CD4-positive, alpha-beta T cell treated with Interleukin-2 at 100 ng/mL for 4 hours (primary cell): Measurements from ENCODE around the gene DPP3.
"Not testable (repeated sequence)": the region's sequence is repeated elsewhere in the genome, so short reads cannot be mapped to it uniquely, and the experiment has no call there.

Source experiments
- DNase-seq: peaks from one replicate; pipeline ENCODE4 v3.0.0-alpha.2; 2020; ENCODE audit warnings: low spot score

Gene DPP3

DNA sequence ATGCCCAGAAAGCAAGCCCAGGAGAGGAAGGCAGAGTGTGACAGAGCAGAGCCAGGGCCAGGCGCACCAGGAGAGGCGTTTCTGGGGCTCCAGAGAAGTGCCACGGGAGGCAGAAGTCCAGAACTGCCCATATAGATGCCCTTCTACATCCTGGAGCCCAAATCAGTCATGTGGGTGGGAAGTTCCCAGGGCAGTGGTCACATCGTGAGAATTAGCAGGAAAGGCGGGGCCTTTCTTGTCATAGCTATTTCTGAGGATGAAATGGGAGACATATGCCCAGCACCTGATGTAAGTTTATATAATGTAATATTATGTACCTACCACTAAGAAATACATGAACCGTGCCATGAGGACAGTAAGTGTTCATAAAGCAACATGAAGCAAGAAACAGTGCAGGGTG, 52.5 kb downstream of the DPP3 start:
- no peak for DNase-seq

DNA sequence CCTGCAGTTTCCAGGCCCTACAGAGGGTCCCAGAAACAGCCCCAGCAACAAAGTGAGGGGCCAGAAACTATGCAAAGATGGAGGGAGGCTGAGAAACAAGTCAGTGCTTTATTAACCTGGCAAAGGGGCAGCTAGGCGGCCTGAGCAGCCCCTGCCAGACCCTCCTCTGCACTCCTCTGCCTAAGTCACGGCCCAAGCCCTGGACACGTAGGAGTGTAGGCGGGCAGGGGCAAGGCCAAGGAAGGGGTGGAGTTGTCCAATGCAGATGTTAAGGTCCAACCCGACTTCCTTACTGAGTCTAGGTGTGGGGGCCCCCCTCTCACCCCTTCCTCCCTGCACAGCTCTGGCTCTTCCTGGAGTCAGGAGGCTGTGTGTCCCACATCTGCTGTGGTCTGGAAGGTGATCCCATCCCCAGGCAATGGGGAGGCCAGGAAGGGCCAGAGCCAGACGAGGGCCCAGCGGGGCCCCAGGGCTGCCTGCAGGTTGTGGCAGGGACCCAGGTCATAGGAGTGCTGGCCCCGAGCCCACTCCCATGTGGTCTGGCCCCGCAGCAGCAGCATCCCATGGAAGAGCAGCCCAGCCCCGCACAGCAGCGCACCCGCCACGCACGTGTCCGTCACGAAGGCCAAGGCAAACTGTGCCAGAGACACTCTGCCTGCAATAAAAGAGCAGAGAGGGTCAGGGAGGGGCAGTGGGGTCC, 59.1 kb downstream of the DPP3 start:
- no peak for DNase-seq

DNA sequence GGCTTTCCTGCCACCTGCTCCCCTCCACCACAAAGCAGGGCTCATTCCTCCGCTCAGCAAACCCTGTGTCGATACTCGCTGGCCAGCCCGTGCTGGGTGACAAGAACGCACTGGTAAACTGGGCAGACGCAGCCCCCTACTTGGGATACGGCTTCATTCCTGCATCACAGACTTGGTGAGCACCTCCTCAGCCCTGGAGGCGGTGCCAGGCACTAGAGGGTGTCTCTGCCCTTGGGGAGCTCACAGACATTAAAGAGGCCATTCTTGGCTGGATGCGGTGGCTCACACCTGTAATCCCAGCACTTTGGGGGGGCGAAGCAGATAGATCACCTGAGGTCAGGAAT, 59.6 kb downstream of the DPP3 start:
- no peak for DNase-seq

DNA sequence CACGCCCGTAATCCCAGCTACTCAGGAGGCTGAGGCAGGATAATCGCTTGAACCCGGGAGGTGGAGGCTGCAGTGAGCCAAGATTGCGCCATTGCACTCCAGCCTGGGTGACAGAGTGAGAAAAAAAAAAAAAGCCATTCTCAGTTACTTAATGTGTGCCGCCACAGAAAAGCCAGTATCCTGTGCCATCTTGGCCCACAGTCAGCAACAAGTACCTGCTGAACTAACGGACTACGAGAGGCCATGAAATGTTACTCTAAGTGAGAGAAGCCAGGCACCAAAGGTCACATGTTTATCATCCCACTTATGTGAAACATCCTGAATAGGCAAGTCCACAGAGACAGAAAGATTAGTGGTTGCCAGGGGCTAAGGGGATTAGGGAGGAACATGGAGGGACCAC, 60.4 kb downstream of the DPP3 start:
- not testable (repeated sequence) for DNase-seq

DNA sequence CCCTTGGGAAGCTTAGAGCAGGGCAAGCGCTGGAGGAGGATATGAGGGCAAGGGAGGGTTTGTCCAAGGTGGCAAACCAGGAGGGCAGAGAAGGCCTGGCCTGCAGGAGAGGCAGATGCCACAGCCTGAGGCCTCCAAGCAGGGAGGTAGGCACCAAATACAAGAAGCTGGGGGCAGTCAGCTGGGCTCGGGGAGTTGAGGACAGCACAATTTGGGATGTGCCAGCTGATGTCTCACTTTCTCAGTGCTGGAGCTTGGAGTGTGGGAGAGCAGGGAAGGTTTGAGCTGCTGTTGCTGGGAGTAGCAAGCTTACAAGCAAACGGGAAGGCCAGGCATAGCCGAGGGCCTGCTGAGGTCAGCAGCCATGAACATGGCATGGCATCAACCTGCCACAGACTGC, 61.7 kb downstream of the DPP3 start:
- DNase-seq: no peak

DNA sequence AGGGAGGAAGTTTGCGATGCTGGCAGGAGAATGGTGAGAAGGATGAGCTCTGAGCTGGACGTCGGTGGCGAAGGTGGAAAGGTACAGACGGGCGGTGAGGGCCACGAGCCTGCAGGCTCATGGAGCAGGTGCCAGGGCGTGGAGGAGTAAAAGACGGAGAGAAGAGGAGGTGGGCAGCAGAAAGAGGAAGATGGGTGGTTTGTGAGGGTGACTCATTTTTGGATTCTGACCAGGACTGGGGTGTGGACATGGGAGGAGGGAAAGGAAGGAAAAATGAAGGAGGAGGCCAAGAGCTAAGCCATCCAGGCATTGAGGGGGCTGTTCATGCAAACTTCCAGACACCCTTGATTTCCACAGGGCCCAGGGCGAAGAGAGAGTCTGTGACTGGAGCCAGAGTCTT, 62.1 kb downstream of the DPP3 start:
- DNase-seq: no peak

DNA sequence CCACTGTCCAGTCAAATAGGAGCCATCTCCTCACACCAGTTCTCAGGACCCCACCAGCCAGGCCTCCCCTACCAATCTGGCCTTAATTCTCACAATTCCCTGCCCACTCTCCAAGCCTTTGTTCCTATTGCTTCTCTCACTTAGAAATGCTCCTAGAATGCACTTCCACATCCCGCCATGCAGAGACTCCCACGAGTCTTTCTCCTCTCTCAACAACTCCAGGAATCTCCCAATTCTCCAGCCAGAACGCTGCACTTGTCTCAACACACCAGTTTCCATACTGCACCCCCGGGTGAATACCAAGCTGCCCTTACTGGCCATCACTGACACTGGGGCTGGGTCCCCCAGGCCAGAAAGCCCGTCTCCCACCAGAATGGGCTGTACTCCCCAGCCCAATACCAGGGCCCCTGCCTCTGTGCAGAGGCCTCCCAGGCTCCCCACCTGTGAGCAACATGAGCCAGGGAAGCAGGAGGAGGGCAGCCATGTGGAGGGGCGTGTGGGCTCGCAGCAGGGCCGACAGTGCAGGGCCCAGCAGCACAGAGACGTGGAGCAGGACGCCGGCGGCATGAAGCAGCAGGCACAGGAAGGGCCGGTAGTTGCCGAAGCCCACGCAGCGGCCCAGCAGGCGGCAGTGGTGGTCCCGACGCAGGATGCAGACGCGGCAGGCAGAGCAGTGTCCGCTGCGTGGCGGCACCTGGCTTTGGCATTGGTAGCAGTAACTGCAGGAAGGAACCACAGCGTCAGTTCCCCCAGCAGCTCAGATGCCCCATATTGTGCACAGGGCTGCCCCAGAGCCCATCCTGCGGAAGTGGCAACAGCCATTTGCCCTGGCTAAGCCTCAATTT, 63.3 kb downstream of the DPP3 start:
- DNase-seq: peak; percentile 63

DNA sequence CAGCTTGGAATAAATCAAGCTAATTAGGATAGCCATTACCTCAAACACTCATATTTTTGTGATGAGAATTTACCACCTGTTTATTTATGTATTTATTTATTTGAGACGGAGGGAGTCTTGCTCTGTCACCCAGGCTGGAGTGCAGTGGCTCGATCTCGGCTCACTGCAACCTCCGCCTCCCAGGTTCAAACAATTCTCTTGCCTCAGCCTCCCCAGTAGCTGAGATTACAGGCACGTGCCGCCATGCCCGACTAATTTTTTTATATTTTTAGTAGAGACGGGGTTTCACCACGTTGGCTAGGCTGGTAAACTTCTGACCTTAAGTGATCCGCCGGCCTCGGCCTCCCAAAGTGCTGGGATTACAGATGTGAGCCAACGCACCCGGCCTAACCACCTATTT, 64.7 kb downstream of the DPP3 start:
- not testable (repeated sequence) for DNase-seq

DNA sequence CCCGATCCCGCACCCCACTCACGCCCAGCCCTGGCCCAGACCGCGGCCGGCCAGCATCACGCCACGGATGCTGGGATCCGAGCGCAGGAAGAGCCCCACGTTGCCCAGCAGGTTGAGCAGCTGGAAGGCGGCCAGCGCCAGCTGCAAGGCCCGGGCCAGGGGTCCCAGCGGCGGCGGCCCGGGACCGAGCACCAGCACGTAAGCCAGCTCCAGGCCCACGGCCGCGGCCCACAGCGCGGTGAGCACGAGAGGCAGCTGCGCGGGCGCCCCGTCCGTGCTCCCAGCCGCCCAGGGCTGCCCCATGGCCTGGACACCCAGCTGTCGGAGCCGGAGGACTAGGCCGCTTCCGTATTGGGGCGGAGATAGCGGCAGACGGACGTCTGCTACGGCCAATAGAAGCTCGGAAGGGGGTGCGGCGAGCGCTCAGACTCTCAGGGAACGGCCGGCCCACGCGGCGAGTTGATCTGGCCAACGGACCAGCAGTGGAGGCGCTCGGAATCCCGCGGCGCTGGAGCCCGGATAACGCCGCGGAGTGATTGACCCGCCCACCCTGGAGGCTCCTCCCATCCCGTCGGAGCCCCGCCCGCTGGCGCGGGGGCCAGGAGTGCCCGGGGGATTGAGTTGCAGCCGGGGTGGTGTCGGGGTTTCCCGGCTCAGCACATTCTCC, 65.6 kb downstream of the DPP3 start, which contains the start of gene ZDHHC24:
Gene ZDHHC24, minus strand, starts transcription at position 348 of the 667 bp plus-strand sequence. Its CDS starts 45 bp downstream, at position 303.
- peak; percentile 90 for DNase-seq

DNA sequence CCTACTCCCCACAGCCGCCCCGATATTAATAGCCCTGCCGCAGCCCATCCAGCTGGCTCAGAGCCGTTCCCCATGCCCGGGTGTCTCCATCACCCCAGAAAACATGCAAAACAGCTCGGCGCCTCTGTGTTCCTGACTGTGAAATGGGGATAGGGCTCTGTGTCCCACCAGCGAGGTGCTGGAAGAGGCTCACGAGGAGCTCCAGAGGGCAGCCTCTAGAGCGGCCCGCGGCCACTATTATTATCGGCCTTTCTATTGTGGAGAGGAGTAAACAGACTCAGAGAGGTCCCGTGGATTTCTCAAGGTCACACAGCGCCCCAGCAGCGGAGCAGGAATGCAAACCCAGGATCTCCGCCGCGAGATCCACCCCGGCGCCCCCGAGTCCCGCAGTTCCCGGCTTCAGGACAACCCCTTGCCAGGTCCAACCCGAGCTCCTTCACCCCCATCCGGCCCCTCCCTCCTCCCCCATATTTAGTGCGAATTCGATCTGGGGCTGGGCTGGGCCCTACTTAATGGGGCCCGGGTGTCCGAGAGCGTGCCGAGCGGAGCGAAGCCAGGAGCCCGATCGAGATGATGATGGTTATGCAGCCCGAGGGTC, 66.2 kb downstream of the DPP3 start, which contains the start of gene ACTN3:
Gene ACTN3, plus strand, starts transcription at position 536 of the 598 bp plus-strand sequence. Its CDS starts 35 bp downstream, at position 571.
- DNase-seq: peak; percentile 5

DNA sequence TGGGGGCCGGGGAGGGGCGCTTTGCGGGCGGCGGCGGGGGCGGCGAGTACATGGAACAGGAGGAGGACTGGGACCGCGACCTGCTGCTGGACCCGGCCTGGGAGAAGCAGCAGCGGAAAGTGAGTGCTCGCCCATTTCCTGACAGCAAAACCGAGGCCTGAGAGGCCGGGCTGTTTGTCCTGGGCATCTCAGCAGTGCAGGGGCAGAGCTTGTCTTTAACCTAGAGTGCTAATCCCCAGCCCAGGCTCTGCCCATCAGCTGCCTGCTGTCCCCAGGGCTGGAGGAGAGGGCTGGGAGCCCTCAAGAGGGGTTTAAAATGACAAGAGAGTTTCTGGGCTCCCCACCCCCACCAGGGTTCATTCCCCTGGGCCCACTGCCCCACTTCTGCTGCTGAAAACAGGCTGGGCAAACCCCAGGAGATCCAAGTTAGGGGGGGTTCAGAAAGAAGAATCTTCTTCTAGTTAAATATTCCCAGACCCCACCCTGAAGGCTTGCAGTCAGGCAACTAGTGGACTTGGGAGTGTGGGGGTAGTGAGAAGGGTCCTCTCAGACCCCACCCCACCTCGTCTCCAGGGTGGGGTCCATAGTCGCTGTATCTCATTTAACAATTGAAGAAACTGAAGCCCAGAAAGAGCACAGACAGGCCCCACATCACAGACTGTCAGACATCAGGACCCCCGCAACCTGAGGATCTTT, 66.9 kb downstream of the DPP3 start:
- DNase-seq: no peak

DNA sequence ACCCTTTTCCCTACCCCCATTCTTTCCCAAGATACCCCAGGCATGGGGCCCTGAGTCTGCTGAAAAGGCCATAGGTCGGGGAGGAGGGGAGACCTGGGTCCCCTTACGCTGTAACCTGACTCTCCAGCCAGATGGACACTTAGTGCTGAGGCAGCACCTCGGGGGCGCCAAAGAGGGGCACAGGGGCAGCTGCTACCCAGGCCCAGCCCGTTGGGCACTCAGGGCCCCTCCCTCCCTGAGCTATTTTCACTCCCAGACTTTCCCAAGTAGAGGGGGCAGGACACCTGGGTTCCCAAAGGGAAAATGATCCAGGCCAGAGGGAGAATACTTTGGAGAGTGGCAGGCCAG, 67.4 kb downstream of the DPP3 start:
- DNase-seq: no peak

DNA sequence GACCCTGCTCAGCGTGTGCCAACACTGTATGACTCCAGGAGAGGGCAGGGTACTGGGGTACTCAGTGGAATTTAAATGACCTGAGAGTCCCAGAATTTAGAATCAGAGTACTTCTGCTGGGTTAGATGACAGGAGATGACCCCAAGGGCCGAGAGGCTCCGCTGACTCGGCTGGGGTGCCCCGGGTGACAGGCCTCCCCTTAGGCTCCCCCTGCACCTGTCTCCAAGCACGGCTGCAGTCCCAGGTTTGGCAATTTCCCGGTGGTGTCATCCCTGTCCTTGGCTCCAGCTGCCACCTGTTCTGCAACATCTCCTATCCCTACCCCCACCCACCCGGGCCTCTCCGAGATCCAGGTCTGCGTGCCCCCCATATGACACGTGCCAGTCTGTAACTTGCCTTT, 67.8 kb downstream of the DPP3 start:
- DNase-seq: no peak

DNA sequence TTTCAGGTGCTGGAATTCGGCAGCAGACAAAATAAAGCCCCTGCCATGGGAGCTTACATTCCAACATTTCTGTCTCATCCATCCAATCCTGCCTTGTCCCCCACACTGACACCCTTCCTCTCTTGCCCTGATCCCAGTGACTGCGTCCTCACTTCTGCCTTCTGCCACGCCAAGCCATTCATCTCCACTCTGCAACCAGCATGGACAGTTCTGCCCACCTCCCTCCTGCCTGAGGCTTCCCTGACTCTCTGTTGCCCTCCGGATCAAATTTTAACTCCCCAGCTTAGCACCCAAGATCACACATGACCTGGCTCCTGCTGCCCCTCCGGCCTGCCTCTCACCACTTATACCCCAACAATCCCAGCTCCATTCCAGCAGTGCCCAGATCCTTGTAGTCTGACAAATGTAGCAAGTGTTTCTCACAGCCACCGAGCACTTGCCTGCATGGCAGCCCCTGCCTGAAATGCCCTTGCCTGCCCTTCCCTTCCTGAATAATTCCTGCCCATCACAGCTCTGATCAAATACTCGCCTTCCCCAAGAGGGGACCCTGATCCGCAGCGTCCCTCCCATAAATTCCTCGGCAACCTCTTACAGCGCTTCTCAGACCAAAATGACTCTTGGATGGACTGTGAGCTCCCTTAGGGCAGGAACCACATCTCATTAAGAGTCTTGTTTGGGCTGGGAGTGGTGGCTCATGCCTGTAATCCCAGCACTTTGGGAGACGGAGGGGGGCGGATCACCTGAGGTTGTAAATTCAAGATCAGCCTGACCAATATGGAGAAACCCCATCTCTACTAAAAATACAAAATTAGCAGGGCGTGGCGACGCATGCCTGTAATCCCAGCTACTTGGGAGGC, 68.8 kb downstream of the DPP3 start:
- no peak for DNase-seq

DNA sequence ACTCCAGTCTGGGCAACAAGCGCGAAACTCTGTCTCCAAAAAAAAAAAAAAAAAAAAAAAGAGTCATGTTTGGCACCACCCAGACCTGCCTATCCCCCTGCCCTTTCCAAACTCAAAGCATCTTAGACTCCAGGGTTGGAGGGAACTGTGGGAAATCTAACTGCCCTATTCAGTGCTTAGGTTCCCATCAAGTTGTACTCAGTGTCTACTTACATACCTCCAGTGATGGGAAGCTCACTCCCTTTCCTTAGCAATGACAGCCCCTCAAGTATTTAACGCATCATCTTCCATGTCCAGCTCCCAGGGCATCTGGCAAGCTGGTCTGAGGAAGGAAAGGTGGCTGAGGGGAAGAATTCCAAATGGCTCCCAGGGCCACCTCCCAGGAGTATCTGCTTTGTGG, 69.5 kb downstream of the DPP3 start:
- DNase-seq: no peak

DNA sequence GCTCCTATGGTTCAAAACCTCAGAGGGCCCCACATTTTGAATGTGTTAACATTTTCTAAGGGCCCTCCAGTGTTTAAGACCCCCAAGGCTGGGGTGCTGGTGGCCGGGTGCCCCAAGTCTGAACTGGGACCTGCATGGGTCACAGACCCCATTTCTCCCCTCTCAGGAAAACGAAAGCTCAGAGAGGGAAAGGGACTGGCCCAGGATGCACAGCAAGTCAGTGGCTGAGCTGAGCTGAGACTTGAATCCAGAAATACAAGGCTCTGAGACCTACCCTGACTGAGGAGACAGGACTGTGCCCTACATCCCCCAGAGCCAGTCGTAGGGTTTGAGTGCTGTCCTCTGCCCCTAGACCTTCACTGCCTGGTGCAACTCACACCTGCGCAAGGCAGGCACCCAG, 70.7 kb downstream of the DPP3 start:
- no peak for DNase-seq

DNA sequence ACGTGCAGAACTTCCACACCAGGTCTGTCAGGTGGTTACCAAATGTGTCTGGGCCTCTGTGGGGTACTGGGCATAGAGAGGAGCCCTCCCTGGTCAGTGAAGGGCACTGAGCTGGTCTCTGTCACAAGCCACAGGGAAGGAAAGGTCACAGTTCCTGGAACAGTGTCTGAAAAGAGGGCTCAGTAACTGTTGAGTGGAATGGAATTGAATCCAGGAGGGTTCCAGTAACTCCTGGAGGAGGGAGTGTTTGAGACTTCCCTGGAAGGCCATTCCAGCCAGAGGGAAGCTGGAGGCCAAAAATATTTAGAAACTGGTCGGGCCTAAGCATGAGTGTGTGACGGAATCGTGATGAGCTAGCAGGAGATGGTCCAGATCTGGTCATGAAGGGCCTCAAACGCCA, 74.4 kb downstream of the DPP3 start:
- no peak for DNase-seq

DNA sequence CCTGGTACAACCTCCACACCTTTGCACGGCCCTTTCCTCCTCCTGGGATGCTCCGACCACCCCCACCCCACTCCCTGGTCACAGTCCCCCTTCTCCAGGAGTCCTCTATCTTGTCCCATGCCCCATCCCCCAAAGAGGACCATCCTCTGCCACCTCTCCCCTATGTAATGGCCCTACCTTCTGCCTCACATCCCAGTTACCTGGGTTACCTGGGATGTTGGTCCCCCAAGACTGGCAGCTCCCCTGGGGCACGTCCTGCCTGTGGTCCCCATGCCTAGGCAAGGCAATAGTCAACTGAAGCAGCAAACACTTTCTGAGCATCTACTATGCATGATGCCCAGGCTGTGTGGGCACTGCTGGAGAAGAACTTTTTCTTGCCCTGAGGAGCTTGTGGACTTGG, 75.2 kb downstream of the DPP3 start:
- no peak for DNase-seq

DNA sequence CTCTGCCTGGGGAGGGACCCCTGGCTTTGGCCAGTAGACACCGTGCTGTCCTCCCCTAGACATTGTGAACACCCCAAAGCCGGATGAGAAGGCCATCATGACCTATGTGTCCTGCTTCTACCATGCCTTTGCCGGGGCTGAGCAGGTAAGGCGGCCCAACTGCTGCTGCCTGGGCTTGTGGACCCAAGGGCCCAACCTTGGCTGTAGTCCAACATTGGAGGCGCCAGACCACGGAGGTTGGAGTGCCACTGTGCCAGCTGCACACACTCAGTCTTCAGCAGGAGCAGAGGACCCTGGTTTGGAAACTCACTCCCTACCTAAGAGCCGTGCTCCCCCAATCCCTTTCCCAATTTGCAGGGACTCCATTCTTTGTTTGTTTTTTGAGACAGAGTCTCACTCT, 75.9 kb downstream of the DPP3 start:
- no peak for DNase-seq

DNA sequence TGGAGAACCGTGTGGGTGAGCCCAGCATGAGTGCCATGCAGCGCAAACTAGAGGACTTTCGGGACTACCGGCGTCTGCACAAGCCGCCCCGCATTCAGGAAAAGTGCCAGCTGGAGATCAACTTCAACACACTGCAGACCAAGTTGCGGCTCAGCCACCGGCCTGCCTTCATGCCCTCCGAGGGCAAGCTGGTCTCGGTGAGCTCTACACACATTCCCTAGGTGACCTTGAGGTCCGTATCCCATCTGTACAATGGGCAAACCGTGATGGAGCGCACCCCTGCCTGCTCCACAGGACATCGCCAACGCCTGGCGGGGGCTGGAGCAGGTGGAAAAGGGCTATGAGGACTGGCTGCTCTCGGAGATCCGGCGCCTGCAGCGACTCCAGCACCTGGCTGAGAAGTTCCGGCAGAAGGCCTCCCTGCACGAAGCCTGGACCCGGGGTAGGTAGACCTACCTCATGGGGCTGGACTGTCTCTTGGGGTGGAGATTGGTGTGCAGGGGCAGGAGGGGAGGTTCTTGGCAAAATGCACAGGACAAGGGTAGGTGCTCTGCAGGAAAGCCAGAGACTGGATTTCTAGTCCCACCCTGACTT, 77.6 kb downstream of the DPP3 start:
- no peak for DNase-seq
